GM12878 (cell line): ENCODE data around the gene PRDM8. TPM values are rescaled to one million over a fixed set of nuclear protein-coding genes. Genes with fewer than 3 reads are reported as not detected.
A peak's percentile ranks its signal among the peaks of the same experiment; 100 is the strongest.

Experiments used
- BCL3 ChIP-seq: IDR thresholded peaks from 2 replicates; pipeline ENCODE4 v1.6.1; 2011; ENCODE audit warnings: borderline replicate concordance, low read depth, mild to moderate bottlenecking, moderate library complexity, low read length; ENCODE audit not compliant: insufficient read depth, poor library complexity, severe bottlenecking
- E4F1 ChIP-seq: fragments of 450-650 bp; IDR thresholded peaks from 2 replicates; pipeline ENCODE4 v1.6.1; 2018; ENCODE audit warnings: borderline replicate concordance, mild to moderate bottlenecking; ENCODE audit not compliant: partially characterized antibody
- EP300 ChIP-seq, 2 experiments: fragments of 150-350 bp in 1 of 2; IDR thresholded peaks; 2 replicates each; pipeline ENCODE4 v1.6.1; 2011 to 2012; ENCODE audit warnings: low read depth in 2 of 2, low read length in 2 of 2, borderline replicate concordance in 1 of 2, improper control_type of control experiment in 1 of 2, inconsistent platforms in 1 of 2; ENCODE audit not compliant: control insufficient read depth in 1 of 2
- EZH2 ChIP-seq: IDR thresholded peaks from 2 replicates; pipeline ENCODE4 v1.6.1; 2012; ENCODE audit warnings: low read depth, mild to moderate bottlenecking, control low read depth, inconsistent platforms, low read length, borderline replicate concordance; ENCODE audit not compliant: control insufficient read depth
- JUNB ChIP-seq: IDR thresholded peaks from 2 replicates; pipeline ENCODE4 v1.6.1; 2016; ENCODE audit warnings: antibody characterized with exemption, mild to moderate bottlenecking
- KLF5 ChIP-seq: fragments of 450-650 bp; IDR thresholded peaks from 2 replicates; pipeline ENCODE4 v1.6.1; 2014; ENCODE audit warnings: mild to moderate bottlenecking; ENCODE audit not compliant: partially characterized antibody
- MEF2B ChIP-seq: fragments of 450-650 bp; IDR thresholded peaks from 2 replicates; pipeline ENCODE4 v1.6.1; 2018; ENCODE audit warnings: mild to moderate bottlenecking, moderate library complexity; ENCODE audit not compliant: partially characterized antibody, poor library complexity, severe bottlenecking
- MTA3 ChIP-seq: IDR thresholded peaks from 2 replicates; pipeline ENCODE4 v1.6.1; 2012; ENCODE audit warnings: low read length, inconsistent platforms, borderline replicate concordance
- POU2F2 ChIP-seq: IDR thresholded peaks from 3 replicates; pipeline ENCODE4 v1.6.1; 2011; ENCODE audit warnings: low read depth, mild to moderate bottlenecking, low read length, borderline replicate concordance
- RB1 ChIP-seq: fragments of 450-650 bp; formaldehyde crosslinking; IDR thresholded peaks from 2 replicates; pipeline ENCODE4 v1.6.1; 2017; ENCODE audit warnings: mild to moderate bottlenecking, borderline replicate concordance
- RBBP5 ChIP-seq: fragments of 200-600 bp; sonication (generic); conservative IDR thresholded peaks from 2 replicates; pipeline ENCODE4 v1.6.1; 2016
- RUNX3 ChIP-seq: IDR thresholded peaks from 2 replicates; pipeline ENCODE4 v1.6.1; 2012; ENCODE audit warnings: low read length, inconsistent platforms
- SUZ12 ChIP-seq: fragments of 200-600 bp; sonication (generic); IDR thresholded peaks from one replicate; pipeline ENCODE4 v1.6.1; 2018; ENCODE audit warnings: antibody characterized with exemption, mild to moderate bottlenecking; ENCODE audit not compliant: unreplicated experiment
- TARDBP ChIP-seq: IDR thresholded peaks from 2 replicates; pipeline ENCODE4 v1.6.1; 2016; ENCODE audit warnings: borderline replicate concordance
- TCF12 ChIP-seq: IDR thresholded peaks from 2 replicates; pipeline ENCODE4 v1.6.1; 2011; ENCODE audit warnings: low read depth, mild to moderate bottlenecking, low read length
- ZNF24 ChIP-seq: fragments of 450-650 bp; IDR thresholded peaks from 2 replicates; pipeline ENCODE4 v1.6.1; 2017; ENCODE audit warnings: antibody characterized with exemption, mild to moderate bottlenecking
- ZNF274 ChIP-seq: IDR thresholded peaks from one replicate; pipeline ENCODE4 v1.8.0; 2011; ENCODE audit not compliant: insufficient read length, insufficient read depth
- ZSCAN29 ChIP-seq: fragments of 450-650 bp; IDR thresholded peaks from 2 replicates; pipeline ENCODE4 v1.6.1; 2017; ENCODE audit warnings: mild to moderate bottlenecking, moderate library complexity
- polyA plus RNA-seq, 11 experiments: library from polyadenylated mRNA; depleted of rRNA in 4 of 11; unstranded in 6 of 11; stranded (reverse) in 5 of 11; fragments of >200 nt; fragmentation: Nextera tagmentation in 4 of 11; fragmentation: Illumina TruSeq in 1 of 11; extraction: Ambion mirVana in 4 of 11; extraction: Trizol in 1 of 11; gene quantifications; 1 replicate in 1 of 11; 2 replicates in 10 of 11; pipeline versions ENCODE4 v1.2.1 to v1.2.3, GENCODE V29; 2011 to 2016; ENCODE audit warnings: inconsistent platforms in 2 of 11, missing spikeins in 2 of 11, low read depth in 1 of 11
- total RNA-seq, 4 experiments: library from RNA; depleted of rRNA in 3 of 4; stranded (reverse); fragments of >200 nt in 3 of 4; fragmentation: Illumina TruSeq in 1 of 4; extraction: Trizol in 1 of 4; gene quantifications; 2 replicates each; pipeline versions ENCODE4 v1.2.1 to v1.2.3, GENCODE V29; 2013 to 2021
- TF ChIP-seq, protein P1 (sequence below): fragments of 450-650 bp; IDR thresholded peaks from 2 replicates; pipeline ENCODE4 v1.6.1; 2017; ENCODE audit warnings: mild to moderate bottlenecking, moderate library complexity

Gene PRDM8
- total and polyA plus RNA-seq, 10 of the 15 experiments (the other 5 are each of a cell fraction or from before 2014, with no cell fraction given) = 0.09 to 1.6 (median 0.40) TPM

- TF ChIP-seq ZSCAN29 (no peak), JUNB (no peak), EZH2 (no peak), ZNF24 (no peak), KLF5 (no peak), E4F1 (no peak), RUNX3 (peak; percentile 45; the same call in 1 of the 2 replicates), SUZ12 (no peak), ZNF274 (no peak), MEF2B (peak; percentile 19), EP300 (IDR thresholded peaks at IDR 0.05; ENCODE audit: borderline replicate concordance in 1 of 2, control insufficient read depth in 1 of 2, low read depth in 2 of 2, low read length in 2 of 2) (no peak), RB1 (no peak), TARDBP (no peak), MTA3 (no peak), POU2F2 (no peak), TCF12 (no peak), BCL3 (peak; percentile 95), RBBP5 (no peak)
- TF ChIP-seq, protein P1, sequence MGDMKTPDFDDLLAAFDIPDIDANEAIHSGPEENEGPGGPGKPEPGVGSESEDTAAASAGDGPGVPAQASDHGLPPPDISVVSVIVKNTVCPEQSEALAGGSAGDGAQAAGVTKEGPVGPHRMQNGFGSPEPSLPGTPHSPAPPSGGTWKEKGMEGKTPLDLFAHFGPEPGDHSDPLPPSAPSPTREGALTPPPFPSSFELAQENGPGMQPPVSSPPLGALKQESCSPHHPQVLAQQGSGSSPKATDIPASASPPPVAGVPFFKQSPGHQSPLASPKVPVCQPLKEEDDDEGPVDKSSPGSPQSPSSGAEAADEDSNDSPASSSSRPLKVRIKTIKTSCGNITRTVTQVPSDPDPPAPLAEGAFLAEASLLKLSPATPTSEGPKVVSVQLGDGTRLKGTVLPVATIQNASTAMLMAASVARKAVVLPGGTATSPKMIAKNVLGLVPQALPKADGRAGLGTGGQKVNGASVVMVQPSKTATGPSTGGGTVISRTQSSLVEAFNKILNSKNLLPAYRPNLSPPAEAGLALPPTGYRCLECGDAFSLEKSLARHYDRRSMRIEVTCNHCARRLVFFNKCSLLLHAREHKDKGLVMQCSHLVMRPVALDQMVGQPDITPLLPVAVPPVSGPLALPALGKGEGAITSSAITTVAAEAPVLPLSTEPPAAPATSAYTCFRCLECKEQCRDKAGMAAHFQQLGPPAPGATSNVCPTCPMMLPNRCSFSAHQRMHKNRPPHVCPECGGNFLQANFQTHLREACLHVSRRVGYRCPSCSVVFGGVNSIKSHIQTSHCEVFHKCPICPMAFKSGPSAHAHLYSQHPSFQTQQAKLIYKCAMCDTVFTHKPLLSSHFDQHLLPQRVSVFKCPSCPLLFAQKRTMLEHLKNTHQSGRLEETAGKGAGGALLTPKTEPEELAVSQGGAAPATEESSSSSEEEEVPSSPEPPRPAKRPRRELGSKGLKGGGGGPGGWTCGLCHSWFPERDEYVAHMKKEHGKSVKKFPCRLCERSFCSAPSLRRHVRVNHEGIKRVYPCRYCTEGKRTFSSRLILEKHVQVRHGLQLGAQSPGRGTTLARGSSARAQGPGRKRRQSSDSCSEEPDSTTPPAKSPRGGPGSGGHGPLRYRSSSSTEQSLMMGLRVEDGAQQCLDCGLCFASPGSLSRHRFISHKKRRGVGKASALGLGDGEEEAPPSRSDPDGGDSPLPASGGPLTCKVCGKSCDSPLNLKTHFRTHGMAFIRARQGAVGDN = no peak
Measured at GRCh38 chr4:80201252-80202151, 4.2 kb downstream of the PRDM8 start (continued).
